ENCODE measurements around the gene NT5DC2.

NT5DC2 gene

GRCh38 chr3:52493232-52494017 is 40.2 kb downstream of the NT5DC2 start:
- no peak for TF ChIP-seq CTCF (IDR thresholded peaks at IDR 0.05; ENCODE audit: low read depth, low read length)
- no peak overlapping the region for H3K4me3 ChIP-seq (ENCODE audit: low read depth, low read length)
- no peak for DNase-seq

GRCh38 chr3:52492059-52492458 is 41.6 kb downstream of the NT5DC2 start:
- H3K27ac ChIP-seq: no peak overlapping the region
- H3K27me3 ChIP-seq (ENCODE audit: insufficient read depth, low read depth, severe bottlenecking): no peaks in the 10 kb centered on the region
- no peak for TF ChIP-seq CTCF (IDR thresholded peaks at IDR 0.05; ENCODE audit: low read depth, low read length)
- no peaks in the 10 kb centered on the region for H3K9me3 ChIP-seq (ENCODE audit: severe bottlenecking)
- no peak for DNase-seq
- H3K36me3 ChIP-seq: peaks cover 65% of the 10 kb centered on the region
- H3K4me3 ChIP-seq (ENCODE audit: low read depth, low read length): no peak overlapping the region

More at GRCh38 chr3:52493232-52494017, 40.2 kb downstream of the NT5DC2 start:
- Histone ChIP-seq H3K27me3 (ENCODE audit: insufficient read depth, low read depth, severe bottlenecking) (no peaks in the 10 kb centered on the region), H3K27ac (peak overlapping the region; percentile 47), H3K9me3 (ENCODE audit: severe bottlenecking) (no peaks in the 10 kb centered on the region), H3K36me3 (peaks cover 51% of the 10 kb centered on the region)

- DNase-seq: no peak
- Histone ChIP-seq H3K9me3 (ENCODE audit: severe bottlenecking) (no peaks in the 10 kb centered on the region), H3K27me3 (ENCODE audit: insufficient read depth, low read depth, severe bottlenecking) (no peaks in the 10 kb centered on the region), H3K4me3 (ENCODE audit: low read depth, low read length) (no peak overlapping the region), H3K36me3 (peaks cover 75% of the 10 kb centered on the region), H3K27ac (no peak overlapping the region)
- no peak for TF ChIP-seq CTCF (IDR thresholded peaks at IDR 0.05; ENCODE audit: low read depth, low read length)
Measured at GRCh38 chr3:52490939-52491526, 42.6 kb downstream of the NT5DC2 start.

- TF ChIP-seq CTCF (IDR thresholded peaks at IDR 0.05; ENCODE audit: low read depth, low read length): no peak
- no peak for DNase-seq
- no peak overlapping the region for H3K27ac ChIP-seq
- H3K27me3 ChIP-seq (ENCODE audit: insufficient read depth, low read depth, severe bottlenecking): no peaks in the 10 kb centered on the region
- peaks cover 82% of the 10 kb centered on the region for H3K36me3 ChIP-seq
- H3K9me3 ChIP-seq (ENCODE audit: severe bottlenecking): no peaks in the 10 kb centered on the region
- H3K4me3 ChIP-seq (ENCODE audit: low read depth, low read length): no peak overlapping the region
Measured at GRCh38 chr3:52490035-52490938, 43.4 kb downstream of the NT5DC2 start.

- no peak for DNase-seq
- no peaks in the 10 kb centered on the region for H3K27me3 ChIP-seq (ENCODE audit: insufficient read depth, low read depth, severe bottlenecking)
- H3K4me3 ChIP-seq (ENCODE audit: low read depth, low read length): no peak overlapping the region
- TF ChIP-seq CTCF (IDR thresholded peaks at IDR 0.05; ENCODE audit: low read depth, low read length): no peak
- no peaks in the 10 kb centered on the region for H3K9me3 ChIP-seq (ENCODE audit: severe bottlenecking)
- peaks cover 91% of the 10 kb centered on the region for H3K36me3 ChIP-seq
- H3K27ac ChIP-seq: no peak overlapping the region
Measured at GRCh38 chr3:52489453-52489852, 44.2 kb downstream of the NT5DC2 start.

All from WERI-Rb-1 (cell line).